ENCODE data around the gene KCNJ5.
"Not testable (repeated sequence)": the region's sequence is repeated elsewhere in the genome, so short reads cannot be mapped to it uniquely, and the experiment has no call there.

KCNJ5 gene

DNA sequence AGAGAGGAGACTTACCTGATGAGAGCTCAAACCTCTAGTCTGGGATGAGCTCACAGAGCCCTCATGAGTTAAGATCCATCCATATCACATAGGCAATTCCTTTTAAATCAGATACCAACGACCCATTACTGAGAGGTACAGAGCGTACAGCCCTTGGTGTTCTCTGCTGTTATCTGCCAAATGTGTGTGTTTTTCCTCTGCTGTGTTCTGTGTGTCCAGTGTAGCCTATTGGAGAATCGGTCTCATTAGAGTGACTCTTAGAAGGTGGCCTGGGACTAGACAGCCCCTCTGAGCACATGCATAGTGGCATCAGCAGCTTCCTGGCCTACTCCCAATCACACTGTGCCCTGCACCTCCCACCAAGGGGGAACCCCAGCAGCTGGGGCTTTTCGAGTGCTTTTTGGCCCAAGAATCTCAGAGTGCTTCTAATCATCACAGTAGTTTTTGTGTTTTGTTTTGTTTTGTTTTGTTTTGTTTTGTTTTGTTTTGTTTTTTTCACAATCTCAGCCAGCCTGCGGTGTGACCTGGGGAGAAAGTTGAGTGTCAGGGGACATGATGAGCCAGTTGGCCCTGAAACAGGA is 26.1 kb downstream of the KCNJ5 start:
- DNase-seq (ENCODE audit: low spot score): no peak
- no peak overlapping the region for H3K4me3 ChIP-seq

DNA sequence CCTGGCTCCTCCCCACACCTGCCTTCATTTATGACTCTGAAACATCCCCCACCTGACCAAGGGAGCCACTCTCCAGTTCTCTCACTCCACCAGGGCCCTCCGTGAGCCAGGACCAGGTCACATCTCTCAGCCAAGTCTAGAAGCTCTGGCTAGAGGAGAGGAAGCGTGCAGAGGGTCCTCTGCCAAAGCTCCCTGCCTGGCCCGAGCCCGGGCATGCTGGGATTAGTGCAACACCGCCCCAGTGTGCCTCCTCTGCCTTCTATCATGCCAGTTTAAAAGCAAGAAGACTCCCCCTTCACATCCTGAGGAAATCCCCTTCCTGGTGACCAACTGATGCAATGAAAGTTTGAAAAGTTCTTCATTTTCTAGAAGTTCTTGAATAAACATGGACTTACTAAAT is 28.1 kb downstream of the KCNJ5 start:
- no peak overlapping the region for H3K27ac ChIP-seq
- TF ChIP-seq, protein P1, sequence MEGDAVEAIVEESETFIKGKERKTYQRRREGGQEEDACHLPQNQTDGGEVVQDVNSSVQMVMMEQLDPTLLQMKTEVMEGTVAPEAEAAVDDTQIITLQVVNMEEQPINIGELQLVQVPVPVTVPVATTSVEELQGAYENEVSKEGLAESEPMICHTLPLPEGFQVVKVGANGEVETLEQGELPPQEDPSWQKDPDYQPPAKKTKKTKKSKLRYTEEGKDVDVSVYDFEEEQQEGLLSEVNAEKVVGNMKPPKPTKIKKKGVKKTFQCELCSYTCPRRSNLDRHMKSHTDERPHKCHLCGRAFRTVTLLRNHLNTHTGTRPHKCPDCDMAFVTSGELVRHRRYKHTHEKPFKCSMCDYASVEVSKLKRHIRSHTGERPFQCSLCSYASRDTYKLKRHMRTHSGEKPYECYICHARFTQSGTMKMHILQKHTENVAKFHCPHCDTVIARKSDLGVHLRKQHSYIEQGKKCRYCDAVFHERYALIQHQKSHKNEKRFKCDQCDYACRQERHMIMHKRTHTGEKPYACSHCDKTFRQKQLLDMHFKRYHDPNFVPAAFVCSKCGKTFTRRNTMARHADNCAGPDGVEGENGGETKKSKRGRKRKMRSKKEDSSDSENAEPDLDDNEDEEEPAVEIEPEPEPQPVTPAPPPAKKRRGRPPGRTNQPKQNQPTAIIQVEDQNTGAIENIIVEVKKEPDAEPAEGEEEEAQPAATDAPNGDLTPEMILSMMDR (IDR thresholded peaks at IDR 0.05): no peak
- H3K4me3 ChIP-seq: no peak overlapping the region
- DNase-seq (ENCODE audit: low spot score): no peak

More for the DNA sequence above, 26.1 kb downstream of the KCNJ5 start:
- TF ChIP-seq, protein P1 (IDR thresholded peaks at IDR 0.05): no peak
- no peak overlapping the region for H3K27ac ChIP-seq

DNA sequence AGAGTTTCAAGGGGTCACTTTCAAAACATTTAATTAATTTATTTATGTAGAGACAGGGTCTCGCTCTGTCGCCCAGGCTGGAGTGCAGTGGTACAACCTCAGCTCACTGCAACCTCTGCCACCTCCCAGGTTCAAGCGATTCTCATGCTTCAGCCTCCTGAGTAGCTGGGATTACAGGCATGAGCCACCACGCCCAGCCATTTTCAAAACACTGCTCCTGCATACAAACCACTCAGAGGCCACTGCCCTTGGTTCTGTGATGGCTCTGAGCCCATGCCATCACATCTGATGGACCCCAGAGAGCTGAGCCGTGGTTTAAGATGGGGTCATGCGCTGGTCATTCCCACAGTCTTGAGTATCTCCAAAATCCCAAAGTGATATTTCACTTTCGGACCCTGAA is 28.5 kb downstream of the KCNJ5 start:
- not testable (repeated sequence) for DNase-seq (ENCODE audit: low spot score); H3K4me3 ChIP-seq; H3K27ac ChIP-seq

DNA sequence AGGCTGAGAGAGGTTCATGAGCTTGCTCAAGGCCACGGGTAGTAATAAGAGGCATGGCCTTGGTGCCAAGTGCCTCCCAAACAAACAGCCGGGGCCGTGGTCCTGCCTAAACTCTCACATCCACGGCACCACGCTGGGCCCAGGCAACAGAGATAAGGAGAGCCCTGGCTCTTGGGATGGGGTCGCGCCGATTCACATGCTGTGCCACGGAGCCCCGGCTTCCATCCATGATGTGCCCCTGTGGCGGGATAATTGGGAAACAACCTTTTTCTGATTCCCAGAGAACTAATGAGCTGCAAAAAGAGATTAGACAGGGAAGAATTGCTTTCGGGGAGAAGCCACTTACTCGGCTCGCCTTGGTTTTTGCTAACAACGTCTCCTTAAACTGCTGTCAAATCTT is 29.5 kb downstream of the KCNJ5 start:
- Histone ChIP-seq H3K27ac (no peak overlapping the region), H3K4me3 (no peak overlapping the region)
- TF ChIP-seq, protein P1 (IDR thresholded peaks at IDR 0.05): no peak
- DNase-seq (ENCODE audit: low spot score): no peak

DNA sequence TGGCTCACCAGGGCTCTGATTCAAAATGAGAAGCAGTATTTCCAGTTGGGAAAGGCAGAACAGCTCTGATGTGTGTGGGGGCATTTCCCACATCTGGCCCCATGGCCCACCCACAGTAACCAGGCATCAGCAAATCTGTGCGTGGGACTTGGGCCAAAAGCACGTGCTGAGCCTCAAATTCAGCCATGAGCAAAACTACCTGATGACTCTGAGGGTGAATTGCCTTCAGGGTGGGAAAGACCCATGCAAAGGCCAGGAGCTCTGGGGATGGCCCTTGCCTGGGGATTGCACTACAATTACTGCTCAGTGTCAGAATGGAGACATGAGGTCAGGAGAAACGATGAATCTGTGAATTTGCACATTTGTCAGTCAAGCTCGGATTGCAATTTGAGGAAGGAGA is 30.6 kb downstream of the KCNJ5 start:
- H3K4me3 ChIP-seq: no peak overlapping the region
- no peak overlapping the region for H3K27ac ChIP-seq
- TF ChIP-seq, protein P1 (IDR thresholded peaks at IDR 0.05): no peak
- DNase-seq (ENCODE audit: low spot score): no peak

DNA sequence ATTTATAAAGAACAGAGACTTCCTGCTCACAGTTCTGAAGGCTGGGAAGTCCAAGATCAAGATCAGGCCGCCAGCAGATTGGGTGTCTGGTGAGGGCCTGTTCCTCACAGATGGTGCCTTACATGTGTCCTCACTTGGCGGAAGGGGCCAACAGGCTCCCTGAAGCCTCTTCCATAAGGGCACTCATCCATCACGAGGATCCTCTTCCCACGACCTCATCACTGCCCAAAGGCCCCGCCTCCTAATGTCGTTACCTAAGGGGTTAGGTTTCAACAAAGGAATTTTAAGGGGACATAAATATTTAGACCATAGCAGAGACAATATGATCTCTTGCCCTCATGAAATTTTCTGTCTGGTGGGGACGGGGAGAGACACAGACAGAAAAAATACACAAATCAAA is 32.9 kb downstream of the KCNJ5 start:
- TF ChIP-seq, protein P1 (IDR thresholded peaks at IDR 0.05): no peak
- Histone ChIP-seq H3K27ac (no peak overlapping the region), H3K4me3 (no peak overlapping the region)
- DNase-seq (ENCODE audit: low spot score): no peak

DNA sequence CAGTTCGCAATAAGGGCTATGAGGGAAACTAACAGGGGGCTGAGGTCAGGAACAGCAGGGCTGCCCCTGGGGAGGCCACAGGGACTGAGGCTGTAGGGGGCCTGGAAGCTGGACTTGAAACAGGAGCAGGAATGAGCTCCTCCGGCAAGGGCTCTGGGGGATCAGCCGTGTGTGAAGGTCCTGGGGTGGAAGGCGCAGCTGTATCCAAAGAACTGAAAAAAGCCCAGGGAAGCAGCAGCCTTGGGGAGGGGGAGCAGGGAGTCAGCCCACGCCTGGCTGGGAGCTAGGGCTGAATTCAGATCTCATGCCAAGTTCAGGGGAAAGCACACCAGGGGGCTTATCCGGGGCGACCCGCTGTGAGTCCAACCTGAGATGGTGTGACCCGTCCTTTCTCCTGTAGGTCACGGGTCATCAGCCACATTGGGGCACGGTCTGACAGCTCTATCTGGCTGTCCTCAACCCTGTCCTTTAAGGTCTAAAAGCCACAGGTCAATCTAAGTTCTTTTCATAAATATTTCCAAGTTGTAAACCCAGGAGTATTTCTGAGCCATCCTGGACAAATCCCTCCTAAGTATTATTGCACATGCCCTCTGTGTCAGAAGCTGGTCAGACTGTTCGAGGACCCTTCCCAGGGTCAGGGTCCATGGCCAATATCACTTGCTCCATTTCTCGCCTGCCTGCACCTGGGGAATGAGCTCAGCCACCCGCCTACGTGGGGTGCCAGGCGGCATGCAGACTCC is 33.5 kb downstream of the KCNJ5 start:
- Histone ChIP-seq H3K27ac (no peak overlapping the region), H3K4me3 (no peak overlapping the region)
- TF ChIP-seq, protein P1 (IDR thresholded peaks at IDR 0.05): no peak
- no peak for DNase-seq (ENCODE audit: low spot score)

All from coronary artery (tissue), 2 donors.